ENCODE results near the gene PTPN14. TPM values are rescaled to one million over a fixed set of nuclear protein-coding genes. Genes with fewer than 3 reads are reported as not detected.

Gene PTPN14
- total and polyA plus RNA-seq, 2 of the 8 experiments (the other 6 are each of a cell fraction or from before 2014, with no cell fraction given) = 14.4 to 93.6 TPM

DNA sequence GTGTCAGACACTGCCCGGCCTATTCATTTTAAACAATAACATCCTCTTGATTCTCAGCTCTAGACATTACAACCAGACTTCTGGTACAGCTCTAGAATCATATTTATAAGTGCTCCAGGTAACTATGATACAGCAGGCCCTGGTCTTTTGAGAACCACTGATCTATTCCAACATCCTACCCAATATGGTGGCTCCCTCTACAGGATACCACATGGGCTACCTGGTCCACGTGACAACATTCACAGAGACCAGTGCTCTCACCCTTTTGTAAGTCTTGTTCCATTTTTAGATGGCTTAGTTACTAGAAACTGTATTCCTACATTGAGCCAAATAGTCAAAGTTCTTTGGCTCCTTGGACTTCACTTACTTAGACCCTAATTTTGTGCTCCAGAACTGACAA lies 102.9 kb downstream of the PTPN14 start:
- Histone ChIP-seq H2BK120ac (replicated peaks; ENCODE audit: low read depth, low read length) (peak overlapping the region; percentile 89), H3K36me3 (ENCODE audit: control insufficient read depth in 2 of 4, insufficient read depth in 4 of 4, low read length in 3 of 4) (peaks cover 0 to 2% (median 0%) of the 10 kb centered on the region in 4 experiments; a peak in 1 of 8 replicates), H4K8ac (ENCODE audit: extremely low read depth, insufficient read depth, low read length) (no peak overlapping the region), H3K23ac (ENCODE audit: insufficient read length) (no peak overlapping the region), H3K23me2 (ENCODE audit: low read depth, low read length) (no peaks in the 10 kb centered on the region), H4K91ac (replicated peaks; ENCODE audit: insufficient read length, low read length) (peak overlapping the region; percentile 71), H3K27me3 (replicated peaks in 1 of 4; ENCODE audit: control insufficient read depth in 3 of 4, extremely low read depth in 1 of 4, insufficient read depth in 3 of 4, low read length in 3 of 4) (no peaks in the 10 kb centered on the region), H3K4me1 (replicated peaks in 1 of 4; ENCODE audit: control insufficient read depth in 3 of 4, insufficient read depth in 4 of 4, low read length in 3 of 4) (peaks cover 1 to 33% (median 14%) of the 10 kb centered on the region in 4 experiments; a peak in 6 of 7 replicates), H3K79me2 (ENCODE audit: control insufficient read depth in 1 of 2, insufficient read depth in 2 of 2, low read length in 2 of 2) (peaks cover 0 to 25% of the 10 kb centered on the region in 2 experiments; a peak in 1 of 4 replicates), H2AFZ (ENCODE audit: low read length) (no peak overlapping the region), H3K14ac (ENCODE audit: insufficient read length) (no peak overlapping the region), H3K79me1 (ENCODE audit: low read depth, low read length) (no peaks in the 10 kb centered on the region; the same call in 1 of the 2 replicates), H3K27ac (ENCODE audit: low read depth, low read length) (peak overlapping the region; percentile 42; the same call in 1 of the 2 replicates), H3K18ac (ENCODE audit: extremely low read depth, low read length) (peak overlapping the region; percentile 53; the same call in 1 of the 2 replicates), H2BK20ac (ENCODE audit: low read length) (no peak overlapping the region; the same call in none of the 2 replicates), H4K20me1 (replicated peaks in 1 of 2; ENCODE audit: control insufficient read depth in 1 of 2, insufficient read depth in 2 of 2, low read length in 2 of 2) (no peaks in the 10 kb centered on the region), H3K4me3 (ENCODE audit: extremely low read depth in 1 of 4, insufficient read depth in 2 of 4, low read depth in 3 of 4, low read length in 4 of 4) (no peak overlapping the region; a peak in 1 of 8 replicates), H3K56ac (replicated peaks; ENCODE audit: insufficient read length, low read depth, low read length) (no peak overlapping the region), H3K9ac (replicated peaks in 1 of 4; ENCODE audit: extremely low read depth in 1 of 4, low read depth in 3 of 4, low read length in 3 of 4) (no peak overlapping the region; a peak in 1 of 7 replicates), H2BK12ac (ENCODE audit: low read depth, low read length) (peak overlapping the region; percentile 42; the same call in 1 of the 2 replicates), H3K9me3 (ENCODE audit: insufficient read depth in 2 of 2, low read depth in 1 of 2, low read length in 1 of 2) (no peaks in the 10 kb centered on the region), H3K4me2 (ENCODE audit: insufficient read depth in 1 of 2, low read depth in 2 of 2, low read length in 2 of 2) (peak overlapping the region in 1 of 2 experiments; percentile 67; a peak in 2 of 4 replicates), H2BK5ac (ENCODE audit: low read depth, low read length) (peak overlapping the region; percentile 79; the same call in 1 of the 2 replicates), H4K5ac (ENCODE audit: insufficient read length, low read depth, low read length) (peak overlapping the region; percentile 44), H2BK15ac (ENCODE audit: low read length) (no peak overlapping the region), H3K4ac (replicated peaks; ENCODE audit: insufficient read length, low read depth, low read length) (peak overlapping the region; percentile 61), H2AK5ac (ENCODE audit: low read depth, low read length) (peak overlapping the region; percentile 67; the same call in 1 of the 2 replicates)
- TF ChIP-seq, protein P1, sequence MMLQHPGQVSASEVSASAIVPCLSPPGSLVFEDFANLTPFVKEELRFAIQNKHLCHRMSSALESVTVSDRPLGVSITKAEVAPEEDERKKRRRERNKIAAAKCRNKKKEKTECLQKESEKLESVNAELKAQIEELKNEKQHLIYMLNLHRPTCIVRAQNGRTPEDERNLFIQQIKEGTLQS (IDR thresholded peaks at IDR 0.05; ENCODE audit: insufficient read depth, low read depth, low read length) = no peak
- TF ChIP-seq, protein P2, sequence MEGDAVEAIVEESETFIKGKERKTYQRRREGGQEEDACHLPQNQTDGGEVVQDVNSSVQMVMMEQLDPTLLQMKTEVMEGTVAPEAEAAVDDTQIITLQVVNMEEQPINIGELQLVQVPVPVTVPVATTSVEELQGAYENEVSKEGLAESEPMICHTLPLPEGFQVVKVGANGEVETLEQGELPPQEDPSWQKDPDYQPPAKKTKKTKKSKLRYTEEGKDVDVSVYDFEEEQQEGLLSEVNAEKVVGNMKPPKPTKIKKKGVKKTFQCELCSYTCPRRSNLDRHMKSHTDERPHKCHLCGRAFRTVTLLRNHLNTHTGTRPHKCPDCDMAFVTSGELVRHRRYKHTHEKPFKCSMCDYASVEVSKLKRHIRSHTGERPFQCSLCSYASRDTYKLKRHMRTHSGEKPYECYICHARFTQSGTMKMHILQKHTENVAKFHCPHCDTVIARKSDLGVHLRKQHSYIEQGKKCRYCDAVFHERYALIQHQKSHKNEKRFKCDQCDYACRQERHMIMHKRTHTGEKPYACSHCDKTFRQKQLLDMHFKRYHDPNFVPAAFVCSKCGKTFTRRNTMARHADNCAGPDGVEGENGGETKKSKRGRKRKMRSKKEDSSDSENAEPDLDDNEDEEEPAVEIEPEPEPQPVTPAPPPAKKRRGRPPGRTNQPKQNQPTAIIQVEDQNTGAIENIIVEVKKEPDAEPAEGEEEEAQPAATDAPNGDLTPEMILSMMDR (IDR thresholded peaks at IDR 0.05; ENCODE audit: control extremely low read depth in 1 of 3, insufficient read depth in 1 of 3, low read depth in 1 of 3, low read length in 3 of 3) = peak in 2 of 3 experiments; percentile 23 to 28; a peak in 2 of 4 replicates
- TF ChIP-seq RXRA (IDR thresholded peaks at IDR 0.05; ENCODE audit: insufficient read depth, low read depth, low read length) (no peak), CEBPB (IDR thresholded peaks at IDR 0.05; ENCODE audit: low read depth, low read length) (no peak), RBBP5 (IDR thresholded peaks at IDR 0.05; ENCODE audit: borderline replicate concordance, low read depth, low read length) (no peak), RAD21 (IDR thresholded peaks at IDR 0.05 in 1 of 2, conservative IDR thresholded peaks at IDR 0.05 in 1 of 2; ENCODE audit: low read depth in 2 of 2, low read length in 2 of 2) (peak; percentile 17 to 43; a peak in 2 of 4 replicates), YY1 (IDR thresholded peaks at IDR 0.05; ENCODE audit: low read depth, low read length) (no peak), SP4 (IDR thresholded peaks at IDR 0.05; ENCODE audit: low read length) (no peak)
- WGBS, 2 experiments (ENCODE audit: extremely low coverage in 1 of 2, insufficient coverage in 1 of 2, insufficient read length in 1 of 2, insufficient replicate concordance in 2 of 2, low coverage in 1 of 2, low lambda C conversion rate in 2 of 2, missing lambda C conversion rate in 1 of 2) = 66% methylated on average over 2 of the region's 2 CpGs; no CpG with 5 or more reads in 1 of the 2 experiments
- FAIRE-seq (no peak), DNase-seq (ENCODE audit: low read depth in 1 of 2, low spot score in 2 of 2) (no peak)
- POLR2A ChIA-PET (ENCODE audit: partially characterized antibody) = interaction anchor here (0.9 to 6.2 kb wide), 5 partner anchors 9 to 106 kb away, joined by 4 to 30 read pairs (median 5); partner anchors contain the start of gene PTPN14
- CTCF ChIA-PET (ENCODE audit: partially characterized antibody) = interaction anchor here (0.7 to 2.2 kb wide), 13 partner anchors 10 to 136 kb away, joined by 3 to 10 read pairs (median 3); no protein-coding TSS in a partner anchor
